Caco-2 (cell line): ENCODE results near the gene MAFF. TPM values are rescaled to one million over a fixed set of nuclear protein-coding genes. Genes with fewer than 3 reads are reported as not detected.

Source experiments
- BruUV-seq: library from RNA; stranded (reverse); fragments of 400-500 nt; replicated peaks from 2 replicates; lab custom pipeline; 2021; lab: Mats Ljungman, UMichigan
- CTCF ChIA-PET: fragments of 300-600 bp; sonication (Branson Sonifier 250); formaldehyde crosslinking; loops from one replicate; lab custom pipeline; 2022; ENCODE audit warnings: antibody characterized with exemption; lab: Charles Lee
- POLR2A ChIA-PET: fragments of 300-600 bp; sonication (Branson Sonifier 250); formaldehyde crosslinking; loops from one replicate; lab custom pipeline; 2022; ENCODE audit warnings: antibody characterized with exemption; lab: Charles Lee
- DNase-seq, 2 experiments: peaks; one replicate each; pipeline versions ENCODE4 v3.0.0 to v3.0.0-alpha.2; 2020 to 2022
- H3K27me3 ChIP-seq: replicated peaks from 2 replicates; pipeline ENCODE4 v1.6.0; 2011; ENCODE audit warnings: low read length; ENCODE audit not compliant: control insufficient read depth, insufficient read depth
- H3K36me3 ChIP-seq: 2 replicates; pipeline ENCODE4 v1.5.1; 2011; ENCODE audit warnings: low read length; ENCODE audit not compliant: control insufficient read depth, insufficient read depth
- H3K4me1 ChIP-seq: fragments of 250-450 bp; sonication (Bioruptor Pico); 2 replicates; pipeline ENCODE4 v1.5.1; 2020; ENCODE audit warnings: mild to moderate bottlenecking
- H3K4me3 ChIP-seq: 2 replicates; pipeline ENCODE4 v1.5.1; 2011; ENCODE audit warnings: low read depth, mild to moderate bottlenecking, control low read depth, low read length
- H3K9me3 ChIP-seq: fragments of 250-450 bp; sonication (Bioruptor Pico); 2 replicates; pipeline ENCODE4 v1.5.1; 2020; ENCODE audit warnings: mild to moderate bottlenecking, moderate library complexity
- H3K27ac Mint-ChIP-seq: one replicate; pipeline ENCODE4 v1.8.0; 2022; ENCODE audit warnings: mixed read lengths; ENCODE audit not compliant: unreplicated experiment
- H3K27me3 Mint-ChIP-seq: one replicate; pipeline ENCODE4 v1.8.0; 2022; ENCODE audit warnings: mixed read lengths; ENCODE audit not compliant: insufficient read depth, unreplicated experiment
- H3K36me3 Mint-ChIP-seq: one replicate; pipeline ENCODE4 v1.8.0; 2022; ENCODE audit warnings: mild to moderate bottlenecking, mixed read lengths; ENCODE audit not compliant: insufficient read depth, unreplicated experiment
- H3K4me1 Mint-ChIP-seq: one replicate; pipeline ENCODE4 v1.8.0; 2022; ENCODE audit warnings: low read depth, mixed read lengths; ENCODE audit not compliant: unreplicated experiment
- H3K4me3 Mint-ChIP-seq: one replicate; pipeline ENCODE4 v1.8.0; 2022; ENCODE audit warnings: mild to moderate bottlenecking, moderate library complexity, mixed read lengths; ENCODE audit not compliant: unreplicated experiment
- H3K9me3 Mint-ChIP-seq: one replicate; pipeline ENCODE4 v1.8.0; 2022; ENCODE audit warnings: mixed read lengths; ENCODE audit not compliant: unreplicated experiment
- intact Hi-C: fragments of 100-400 bp; cut with micrococcal nuclease; formaldehyde crosslinking; loops from one replicate; pipeline ENCODE4 v1.10.0; 2022; ENCODE audit not compliant: unreplicated experiment
- total RNA-seq: library from RNA; stranded (reverse); gene quantifications from 2 replicates; pipeline ENCODE4 v1.2.3, GENCODE V29; 2022
- TF ChIP-seq, protein P1 (sequence below), 2 experiments: fragments of 200-600 bp in 1 of 2; IDR thresholded peaks; 1 replicate in 1 of 2; 2 replicates in 1 of 2; pipeline versions ENCODE4 v1.5.1 to v1.8.0; 2011 to 2022; ENCODE audit warnings: antibody characterized with exemption in 1 of 2, control low read depth in 1 of 2, inconsistent platforms in 1 of 2, low read depth in 1 of 2, low read length in 1 of 2, mild to moderate bottlenecking in 1 of 2, moderate library complexity in 1 of 2; ENCODE audit not compliant: insufficient read depth in 1 of 2, severe bottlenecking in 1 of 2, unreplicated experiment in 1 of 2

The MAFF gene
- total RNA-seq, 1 experiment from 2014 or later, result 6.8 TPM

DNA sequence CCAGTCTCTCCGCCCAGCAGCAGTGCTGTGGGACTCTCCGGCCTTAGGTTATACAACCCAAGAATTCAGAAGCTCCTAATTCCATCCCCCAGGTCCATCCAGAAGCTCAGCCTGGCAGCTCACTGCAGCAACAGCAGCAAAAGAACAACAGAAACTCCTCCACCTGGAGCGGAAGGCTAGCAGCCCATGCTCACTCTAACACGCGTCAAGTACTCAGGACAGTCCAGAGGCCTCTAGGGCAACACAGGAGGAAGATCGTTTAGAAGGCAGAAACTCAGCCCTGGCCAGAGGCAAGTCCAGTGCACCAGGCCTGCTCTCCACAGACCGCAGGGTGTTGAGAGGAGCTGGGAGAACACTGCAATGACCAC is 37.3 kb upstream of the MAFF start:
- Histone ChIP-seq H3K36me3 (no peaks in the 10 kb centered on the region; the same call in 1 of the 2 replicates), H3K4me3 (no peak overlapping the region), H3K27me3 (no peaks in the 10 kb centered on the region), H3K9me3 (no peaks in the 10 kb centered on the region), H3K4me1 (peaks cover 31% of the 10 kb centered on the region)
- intact Hi-C loops, result loop anchor here (1.0 kb wide), 1 partner anchor 14 kb away; no protein-coding TSS in a partner anchor
- TF ChIP-seq, protein P1, sequence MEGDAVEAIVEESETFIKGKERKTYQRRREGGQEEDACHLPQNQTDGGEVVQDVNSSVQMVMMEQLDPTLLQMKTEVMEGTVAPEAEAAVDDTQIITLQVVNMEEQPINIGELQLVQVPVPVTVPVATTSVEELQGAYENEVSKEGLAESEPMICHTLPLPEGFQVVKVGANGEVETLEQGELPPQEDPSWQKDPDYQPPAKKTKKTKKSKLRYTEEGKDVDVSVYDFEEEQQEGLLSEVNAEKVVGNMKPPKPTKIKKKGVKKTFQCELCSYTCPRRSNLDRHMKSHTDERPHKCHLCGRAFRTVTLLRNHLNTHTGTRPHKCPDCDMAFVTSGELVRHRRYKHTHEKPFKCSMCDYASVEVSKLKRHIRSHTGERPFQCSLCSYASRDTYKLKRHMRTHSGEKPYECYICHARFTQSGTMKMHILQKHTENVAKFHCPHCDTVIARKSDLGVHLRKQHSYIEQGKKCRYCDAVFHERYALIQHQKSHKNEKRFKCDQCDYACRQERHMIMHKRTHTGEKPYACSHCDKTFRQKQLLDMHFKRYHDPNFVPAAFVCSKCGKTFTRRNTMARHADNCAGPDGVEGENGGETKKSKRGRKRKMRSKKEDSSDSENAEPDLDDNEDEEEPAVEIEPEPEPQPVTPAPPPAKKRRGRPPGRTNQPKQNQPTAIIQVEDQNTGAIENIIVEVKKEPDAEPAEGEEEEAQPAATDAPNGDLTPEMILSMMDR (IDR thresholded peaks at IDR 0.05; ENCODE audit: insufficient read depth in 1 of 2, low read depth in 1 of 2, low read length in 1 of 2, severe bottlenecking in 1 of 2, unreplicated experiment in 1 of 2), result no peak
- no peaks in the 10 kb centered on the region for H3K9me3 Mint-ChIP-seq
- no peak for DNase-seq
- no TSS peak for BruUV-seq
- POLR2A ChIA-PET, result interaction anchor here (0.5 to 1.0 kb wide), 3 partner anchors 17 to 37 kb away, joined by 3 to 4 read pairs (median 3); partner anchors contain the start of gene MAFF
- peaks cover 10% of the 10 kb centered on the region for H3K36me3 Mint-ChIP-seq
- CTCF ChIA-PET, result no interaction called here
- H3K27me3 Mint-ChIP-seq, result no peaks in the 10 kb centered on the region
- H3K4me1 Mint-ChIP-seq, result peaks cover 21% of the 10 kb centered on the region
- peak overlapping the region; percentile 18 for H3K4me3 Mint-ChIP-seq
- H3K27ac Mint-ChIP-seq, result peak overlapping the region; percentile 73

DNA sequence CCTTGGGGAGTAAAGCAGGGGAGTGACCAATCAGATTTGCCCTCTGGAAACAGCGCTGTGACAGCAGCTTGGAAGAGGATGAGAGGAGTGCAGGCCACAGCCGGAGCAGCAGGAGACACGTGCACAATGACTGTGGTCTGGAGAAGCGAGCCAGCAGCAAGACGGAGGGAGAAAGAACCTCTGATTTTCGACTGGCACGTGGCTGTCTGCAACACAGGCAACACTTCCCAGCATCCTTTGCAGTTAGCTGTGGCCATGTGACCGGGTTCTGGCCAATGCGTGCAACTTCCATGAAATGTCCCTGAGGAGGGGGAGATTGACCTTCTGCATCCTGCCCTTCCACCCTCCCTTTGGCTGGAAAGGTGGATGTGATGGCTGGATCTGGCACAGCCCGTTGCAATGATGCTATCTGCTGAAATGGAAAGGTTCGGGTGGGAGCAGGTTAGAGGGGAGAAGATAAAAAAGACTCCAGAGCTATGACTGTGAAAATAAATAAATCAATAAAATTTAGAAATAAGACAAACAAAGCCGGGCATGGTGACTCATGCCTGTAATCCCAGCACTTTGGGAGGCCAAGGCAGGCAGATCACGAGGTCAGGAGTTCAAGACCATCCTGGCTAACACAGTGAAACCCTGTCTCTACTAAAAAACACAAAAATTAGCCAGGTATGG is 35.7 kb upstream of the MAFF start:
- BruUV-seq, result no TSS peak
- Histone ChIP-seq H3K9me3 (no peaks in the 10 kb centered on the region), H3K4me3 (no peak overlapping the region), H3K4me1 (peaks cover 31% of the 10 kb centered on the region), H3K36me3 (no peaks in the 10 kb centered on the region; the same call in 1 of the 2 replicates), H3K27me3 (no peaks in the 10 kb centered on the region)
- Mint-ChIP-seq H3K27me3 (no peaks in the 10 kb centered on the region), H3K4me1 (peaks cover 21% of the 10 kb centered on the region), H3K9me3 (no peaks in the 10 kb centered on the region), H3K27ac (no peak overlapping the region), H3K4me3 (no peak overlapping the region), H3K36me3 (peaks cover 10% of the 10 kb centered on the region)
- POLR2A ChIA-PET, result no interaction called here
- TF ChIP-seq, protein P1 (IDR thresholded peaks at IDR 0.05; ENCODE audit: insufficient read depth in 1 of 2, low read depth in 1 of 2, low read length in 1 of 2, severe bottlenecking in 1 of 2, unreplicated experiment in 1 of 2), result no peak
- no peak for DNase-seq
- CTCF ChIA-PET, result no interaction called here
- intact Hi-C loops, result no loop called here

DNA sequence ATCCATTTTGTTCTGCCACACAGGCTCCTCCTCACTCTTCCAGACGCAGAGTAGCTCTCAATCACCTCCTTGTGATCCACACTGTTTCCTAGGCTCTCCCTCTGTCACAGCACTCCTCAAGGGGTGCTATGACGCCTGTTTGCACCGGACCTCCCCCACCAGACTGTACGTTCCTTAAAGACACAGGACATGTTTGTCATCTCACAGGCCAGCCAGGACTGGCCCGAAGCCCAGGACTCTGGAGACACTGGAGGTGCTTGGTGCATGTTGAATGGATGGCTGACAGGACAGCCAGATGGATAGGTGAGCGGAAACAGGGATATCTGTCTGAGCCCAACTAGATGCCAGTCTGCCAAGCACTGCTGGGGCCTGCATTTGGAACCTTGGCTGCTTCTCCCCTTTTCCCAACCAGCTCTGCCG is 33.8 kb upstream of the MAFF start:
- no peak overlapping the region for H3K4me3 Mint-ChIP-seq

More for the DNA sequence above, 33.8 kb upstream of the MAFF start:
- no peak for DNase-seq
- TF ChIP-seq, protein P1 (IDR thresholded peaks at IDR 0.05; ENCODE audit: insufficient read depth in 1 of 2, low read depth in 1 of 2, low read length in 1 of 2, severe bottlenecking in 1 of 2, unreplicated experiment in 1 of 2), result no peak
- no peaks in the 10 kb centered on the region for H3K9me3 Mint-ChIP-seq
- Histone ChIP-seq H3K36me3 (no peaks in the 10 kb centered on the region; the same call in 1 of the 2 replicates), H3K9me3 (no peaks in the 10 kb centered on the region), H3K4me3 (no peak overlapping the region), H3K27me3 (no peaks in the 10 kb centered on the region), H3K4me1 (peaks cover 25% of the 10 kb centered on the region)
- intact Hi-C loops, result no loop called here
- no TSS peak for BruUV-seq
- ChIA-PET CTCF (no interaction called here), POLR2A (no interaction called here)
- peaks cover 13% of the 10 kb centered on the region for H3K4me1 Mint-ChIP-seq
- H3K27me3 Mint-ChIP-seq, result no peaks in the 10 kb centered on the region
- H3K36me3 Mint-ChIP-seq, result peaks cover 6% of the 10 kb centered on the region
- H3K27ac Mint-ChIP-seq, result peak overlapping the region; percentile 12
